ENCODE results near the gene RPS26. TPM values are rescaled to one million over a fixed set of nuclear protein-coding genes. Genes with fewer than 3 reads are reported as not detected.

Gene RPS26
- total RNA-seq, 5 donors from 2014 or later (not counting 1 experiment from before 2014, with no cell fraction given): 30.3 to 141 (median 49.9) TPM

- no peak for ATAC-seq (replicated peaks in 1 of 4)
Measured at GRCh38 chr12:56082967-56083366, 41.2 kb downstream of the RPS26 start.

GRCh38 chr12:56084958-56085543, 43.3 kb downstream of the RPS26 start:
- Histone ChIP-seq H3K4me3 (ENCODE audit: control insufficient read depth in 1 of 2, extremely low read depth in 1 of 2, low read length in 1 of 2) (no peak overlapping the region), H3K27ac (ENCODE audit: low read length) (no peak overlapping the region), H3K9me3 (no peaks in the 10 kb centered on the region), H3K27me3 (replicated peaks in 1 of 2; ENCODE audit: control insufficient read depth in 2 of 2, extremely low read depth in 1 of 2, insufficient read depth in 2 of 2, low read length in 1 of 2) (peaks cover 3 to 43% of the 10 kb centered on the region in 2 experiments), H3K4me1 (ENCODE audit: control insufficient read depth in 1 of 2, extremely low read depth in 1 of 2, insufficient read depth in 2 of 2, low read length in 2 of 2) (peaks cover 0 to 13% of the 10 kb centered on the region in 2 experiments), H3K36me3 (ENCODE audit: control insufficient read depth in 2 of 2, extremely low read depth in 1 of 2, insufficient read depth in 1 of 2, low read length in 1 of 2) (no peaks in the 10 kb centered on the region)
- no peak for ATAC-seq (replicated peaks in 1 of 4)
- POLR2A ChIA-PET: interaction anchor here in 1 of 2 donors (0.6 kb wide), 3 partner anchors 32 to 369 kb away, joined by 3 to 9 read pairs (median 3); no protein-coding TSS in a partner anchor
- Mint-ChIP-seq H3K9me3 (no peaks in the 10 kb centered on the region), H3K27me3 (peaks cover 0 to 11% of the 10 kb centered on the region in 2 donors), H3K4me1 (peaks cover 6 to 9% (median 7%) of the 10 kb centered on the region in 3 donors), H3K36me3 (no peaks in the 10 kb centered on the region), H3K27ac (no peak overlapping the region), H3K4me3 (no peak overlapping the region)
- CTCF ChIA-PET: interaction anchor here (0.6 to 0.7 kb wide), 5 partner anchors 33 to 1700 kb away, joined by 3 to 5 read pairs (median 4); no protein-coding TSS in a partner anchor
- 87% methylated on average over 11 of the region's 15 CpGs for WGBS (ENCODE audit: insufficient coverage)
- peak in 4 of 35 experiments; percentile 9 to 30 (median 16) for DNase-seq

More at GRCh38 chr12:56082967-56083366, 41.2 kb downstream of the RPS26 start:
- Histone ChIP-seq H3K36me3 (ENCODE audit: control insufficient read depth in 2 of 2, extremely low read depth in 1 of 2, insufficient read depth in 1 of 2, low read length in 1 of 2) (no peaks in the 10 kb centered on the region), H3K27ac (ENCODE audit: low read length) (no peak overlapping the region), H3K4me3 (ENCODE audit: control insufficient read depth in 1 of 2, extremely low read depth in 1 of 2, low read length in 1 of 2) (no peak overlapping the region), H3K4me1 (ENCODE audit: control insufficient read depth in 1 of 2, extremely low read depth in 1 of 2, insufficient read depth in 2 of 2, low read length in 2 of 2) (peaks cover 0 to 27% of the 10 kb centered on the region in 2 experiments), H3K27me3 (replicated peaks in 1 of 2; ENCODE audit: control insufficient read depth in 2 of 2, extremely low read depth in 1 of 2, insufficient read depth in 2 of 2, low read length in 1 of 2) (peaks cover 3 to 53% of the 10 kb centered on the region in 2 experiments), H3K9me3 (no peaks in the 10 kb centered on the region)
- H3K27me3 Mint-ChIP-seq: peaks cover 0 to 11% of the 10 kb centered on the region in 2 donors
- no peak for DNase-seq
- no CpG with 5 or more reads among the region's 3 CpGs for WGBS (ENCODE audit: insufficient coverage)
- no peaks in the 10 kb centered on the region for H3K9me3 Mint-ChIP-seq
- POLR2A ChIA-PET: interaction anchor here in 1 of 2 donors (0.5 kb wide), 1 partner anchor 185 kb away, joined by 3 read pairs; no protein-coding TSS in a partner anchor
- no peak overlapping the region for H3K27ac Mint-ChIP-seq
- peaks cover 7 to 18% (median 9%) of the 10 kb centered on the region in 3 donors for H3K4me1 Mint-ChIP-seq
- no peaks in the 10 kb centered on the region for H3K36me3 Mint-ChIP-seq
- H3K4me3 Mint-ChIP-seq: no peak overlapping the region
- CTCF ChIA-PET: interaction anchor here in 1 of 2 donors (0.6 kb wide), 1 partner anchor 12 kb away, joined by 3 read pairs; no protein-coding TSS in a partner anchor

GRCh38 chr12:56086096-56086495, 44.4 kb downstream of the RPS26 start:
- no CpG with 5 or more reads among the region's 3 CpGs for WGBS (ENCODE audit: insufficient coverage)
- Histone ChIP-seq H3K4me1 (ENCODE audit: control insufficient read depth in 1 of 2, extremely low read depth in 1 of 2, insufficient read depth in 2 of 2, low read length in 2 of 2) (peaks cover 0 to 3% of the 10 kb centered on the region in 2 experiments), H3K27me3 (replicated peaks in 1 of 2; ENCODE audit: control insufficient read depth in 2 of 2, extremely low read depth in 1 of 2, insufficient read depth in 2 of 2, low read length in 1 of 2) (peaks cover 3 to 32% of the 10 kb centered on the region in 2 experiments), H3K9me3 (no peaks in the 10 kb centered on the region), H3K4me3 (ENCODE audit: control insufficient read depth in 1 of 2, extremely low read depth in 1 of 2, low read length in 1 of 2) (no peak overlapping the region), H3K36me3 (ENCODE audit: control insufficient read depth in 2 of 2, extremely low read depth in 1 of 2, insufficient read depth in 1 of 2, low read length in 1 of 2) (no peaks in the 10 kb centered on the region), H3K27ac (ENCODE audit: low read length) (no peak overlapping the region)
- H3K4me3 Mint-ChIP-seq: no peak overlapping the region
- no peaks in the 10 kb centered on the region for H3K36me3 Mint-ChIP-seq
- ATAC-seq (replicated peaks in 1 of 4): no peak
- DNase-seq: no peak
- peaks cover 0 to 11% of the 10 kb centered on the region in 2 donors for H3K27me3 Mint-ChIP-seq
- H3K4me1 Mint-ChIP-seq: peaks cover under 1 to 3% (median 2%) of the 10 kb centered on the region in 3 donors
- no peaks in the 10 kb centered on the region for H3K9me3 Mint-ChIP-seq
- no peak overlapping the region for H3K27ac Mint-ChIP-seq
- POLR2A ChIA-PET: interaction anchor here in 1 of 2 donors (0.6 kb wide), 2 partner anchors 12 to 31 kb away, joined by 3 to 9 read pairs; no protein-coding TSS in a partner anchor
- CTCF ChIA-PET: interaction anchor here (0.6 to 1.0 kb wide), 4 partner anchors 18 to 347 kb away, joined by 3 to 8 read pairs (median 5); no protein-coding TSS in a partner anchor

GRCh38 chr12:56086608-56087007, 44.9 kb downstream of the RPS26 start:
- H3K9me3 ChIP-seq: no peaks in the 10 kb centered on the region
- POLR2A ChIA-PET: interaction anchor here in 1 of 2 donors (0.6 kb wide), 1 partner anchor 12 kb away, joined by 3 read pairs; no protein-coding TSS in a partner anchor
- peaks cover 0 to 11% of the 10 kb centered on the region in 2 donors for H3K27me3 Mint-ChIP-seq
- H3K36me3 Mint-ChIP-seq: no peaks in the 10 kb centered on the region
- ATAC-seq (replicated peaks in 1 of 4) (no peak), DNase-seq (no peak)
- no peak overlapping the region for H3K4me3 ChIP-seq (ENCODE audit: control insufficient read depth in 1 of 2, extremely low read depth in 1 of 2, low read length in 1 of 2)
- CTCF ChIA-PET: interaction anchor here in 1 of 2 donors (0.7 kb wide), 1 partner anchor 18 kb away, joined by 6 read pairs; no protein-coding TSS in a partner anchor
- no peak overlapping the region for H3K27ac Mint-ChIP-seq
- peaks cover 0 to 29% of the 10 kb centered on the region in 2 experiments for H3K27me3 ChIP-seq (replicated peaks in 1 of 2; ENCODE audit: control insufficient read depth in 2 of 2, extremely low read depth in 1 of 2, insufficient read depth in 2 of 2, low read length in 1 of 2)
- no peaks in the 10 kb centered on the region for H3K36me3 ChIP-seq (ENCODE audit: control insufficient read depth in 2 of 2, extremely low read depth in 1 of 2, insufficient read depth in 1 of 2, low read length in 1 of 2)
- H3K4me3 Mint-ChIP-seq: no peak overlapping the region
- H3K27ac ChIP-seq (ENCODE audit: low read length): no peak overlapping the region
- H3K4me1 Mint-ChIP-seq: no peaks in the 10 kb centered on the region
- no peaks in the 10 kb centered on the region for H3K9me3 Mint-ChIP-seq
- no peaks in the 10 kb centered on the region for H3K4me1 ChIP-seq (ENCODE audit: control insufficient read depth in 1 of 2, extremely low read depth in 1 of 2, insufficient read depth in 2 of 2, low read length in 2 of 2)
- 89% methylated on average over 2 of the region's 6 CpGs for WGBS (ENCODE audit: insufficient coverage)

- no peak overlapping the region for H3K4me3 ChIP-seq (ENCODE audit: control insufficient read depth in 1 of 2, extremely low read depth in 1 of 2, low read length in 1 of 2)
- no peak overlapping the region for H3K27ac ChIP-seq (ENCODE audit: low read length)
- ATAC-seq (replicated peaks in 1 of 4) (no peak), DNase-seq (no peak)
- peaks cover 0 to 24% of the 10 kb centered on the region in 2 experiments for H3K27me3 ChIP-seq (replicated peaks in 1 of 2; ENCODE audit: control insufficient read depth in 2 of 2, extremely low read depth in 1 of 2, insufficient read depth in 2 of 2, low read length in 1 of 2)
- 86% methylated on average over 5 of the region's 6 CpGs for WGBS (ENCODE audit: insufficient coverage)
- CTCF ChIA-PET: no interaction called here
- no peaks in the 10 kb centered on the region for H3K4me1 Mint-ChIP-seq
- POLR2A ChIA-PET: no interaction called here
- no peak overlapping the region for H3K27ac Mint-ChIP-seq
- H3K4me3 Mint-ChIP-seq: no peak overlapping the region
- H3K9me3 Mint-ChIP-seq: no peaks in the 10 kb centered on the region
- H3K36me3 Mint-ChIP-seq: no peaks in the 10 kb centered on the region
- H3K27me3 Mint-ChIP-seq: peaks cover 0 to 11% of the 10 kb centered on the region in 2 donors
- no peaks in the 10 kb centered on the region for H3K36me3 ChIP-seq (ENCODE audit: control insufficient read depth in 2 of 2, extremely low read depth in 1 of 2, insufficient read depth in 1 of 2, low read length in 1 of 2)
- H3K4me1 ChIP-seq (ENCODE audit: control insufficient read depth in 1 of 2, extremely low read depth in 1 of 2, insufficient read depth in 2 of 2, low read length in 2 of 2): no peaks in the 10 kb centered on the region
- H3K9me3 ChIP-seq: no peaks in the 10 kb centered on the region
Measured at GRCh38 chr12:56087220-56087619, 45.5 kb downstream of the RPS26 start.

Data from T-cell (primary cell).